GM12875 (cell line): ENCODE data around the gene PAX5.

Source experiments
- H3K4me3 ChIP-seq: one replicate; pipeline ENCODE4 v1.5.1; 2011; ENCODE audit warnings: low read depth, low read length, control low read depth
- TF ChIP-seq, protein P1 (sequence below): IDR thresholded peaks from 2 replicates; pipeline ENCODE4 v1.5.1; 2011; ENCODE audit warnings: low read depth, mild to moderate bottlenecking, control low read depth, inconsistent platforms, low read length, moderate library complexity, borderline replicate concordance; ENCODE audit not compliant: insufficient read depth

Gene PAX5

DNA sequence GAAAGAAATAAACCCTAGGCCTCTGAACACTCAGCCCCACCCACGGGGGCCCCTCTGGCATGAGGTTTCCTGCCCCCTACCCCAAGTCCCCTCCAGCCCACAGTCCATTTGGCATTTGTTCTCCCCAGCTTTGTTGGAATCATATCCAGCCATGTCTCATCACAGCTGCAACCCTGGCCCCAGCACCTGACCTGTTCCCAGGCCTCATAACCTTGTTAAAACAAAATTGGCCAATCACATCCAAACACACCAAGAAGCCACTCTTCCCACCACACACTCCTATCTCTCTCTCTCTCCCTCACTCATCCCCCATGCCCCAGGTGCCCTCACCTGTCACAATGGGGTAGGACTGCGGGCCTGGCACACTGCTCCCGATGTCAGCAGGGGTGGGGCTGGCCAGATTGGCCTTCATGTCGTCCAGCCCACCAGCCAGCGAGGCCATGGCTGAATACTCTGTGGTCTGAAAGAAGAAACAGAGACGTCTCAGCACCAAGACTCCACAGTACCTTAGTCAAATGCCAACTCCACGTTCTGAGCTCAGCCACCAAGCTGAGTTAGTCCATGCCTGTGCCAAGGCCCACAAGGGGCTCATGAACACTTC, 110.9 kb downstream of the PAX5 start:
- H3K4me3 ChIP-seq, result no peak overlapping the region
- TF ChIP-seq, protein P1, sequence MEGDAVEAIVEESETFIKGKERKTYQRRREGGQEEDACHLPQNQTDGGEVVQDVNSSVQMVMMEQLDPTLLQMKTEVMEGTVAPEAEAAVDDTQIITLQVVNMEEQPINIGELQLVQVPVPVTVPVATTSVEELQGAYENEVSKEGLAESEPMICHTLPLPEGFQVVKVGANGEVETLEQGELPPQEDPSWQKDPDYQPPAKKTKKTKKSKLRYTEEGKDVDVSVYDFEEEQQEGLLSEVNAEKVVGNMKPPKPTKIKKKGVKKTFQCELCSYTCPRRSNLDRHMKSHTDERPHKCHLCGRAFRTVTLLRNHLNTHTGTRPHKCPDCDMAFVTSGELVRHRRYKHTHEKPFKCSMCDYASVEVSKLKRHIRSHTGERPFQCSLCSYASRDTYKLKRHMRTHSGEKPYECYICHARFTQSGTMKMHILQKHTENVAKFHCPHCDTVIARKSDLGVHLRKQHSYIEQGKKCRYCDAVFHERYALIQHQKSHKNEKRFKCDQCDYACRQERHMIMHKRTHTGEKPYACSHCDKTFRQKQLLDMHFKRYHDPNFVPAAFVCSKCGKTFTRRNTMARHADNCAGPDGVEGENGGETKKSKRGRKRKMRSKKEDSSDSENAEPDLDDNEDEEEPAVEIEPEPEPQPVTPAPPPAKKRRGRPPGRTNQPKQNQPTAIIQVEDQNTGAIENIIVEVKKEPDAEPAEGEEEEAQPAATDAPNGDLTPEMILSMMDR, result no peak

DNA sequence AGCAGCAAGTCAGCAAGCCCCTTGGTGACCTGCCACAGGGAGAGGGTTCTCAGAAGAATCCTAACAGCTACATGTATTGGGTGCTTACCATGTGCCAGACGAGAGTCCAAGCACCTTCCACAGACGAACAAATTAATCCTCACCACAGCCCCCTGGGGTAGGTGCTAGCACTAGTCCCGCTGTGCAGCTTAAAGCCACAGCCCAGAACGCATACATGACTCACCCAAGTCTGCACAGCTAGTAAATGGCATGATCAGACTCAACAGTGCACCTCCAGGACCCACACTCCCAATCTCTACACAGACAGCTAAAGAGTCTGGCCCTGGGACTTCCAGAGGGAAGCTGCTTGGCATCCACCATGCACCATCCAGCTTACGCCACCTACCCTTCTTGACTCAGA, 111.5 kb downstream of the PAX5 start:
- no peak overlapping the region for H3K4me3 ChIP-seq
- TF ChIP-seq, protein P1, result no peak

DNA sequence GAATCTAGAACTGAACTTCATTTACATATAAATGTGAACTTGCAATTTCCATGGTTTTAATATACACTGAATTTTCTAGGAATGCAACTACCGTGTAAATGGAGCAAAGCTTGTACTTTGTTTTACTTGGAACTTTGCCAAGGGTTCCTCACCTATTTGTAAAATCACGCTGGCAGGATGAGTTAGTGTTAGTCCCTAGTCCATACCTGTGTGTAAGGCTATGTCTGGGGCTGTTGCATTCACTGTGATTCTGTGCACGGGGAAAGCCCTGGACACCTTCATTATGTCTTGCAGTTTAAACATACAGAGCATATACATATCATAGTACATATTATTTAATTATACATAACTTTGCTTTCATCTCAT, 119.9 kb downstream of the PAX5 start:
- H3K4me3 ChIP-seq, result no peak overlapping the region
- TF ChIP-seq, protein P1, result no peak

DNA sequence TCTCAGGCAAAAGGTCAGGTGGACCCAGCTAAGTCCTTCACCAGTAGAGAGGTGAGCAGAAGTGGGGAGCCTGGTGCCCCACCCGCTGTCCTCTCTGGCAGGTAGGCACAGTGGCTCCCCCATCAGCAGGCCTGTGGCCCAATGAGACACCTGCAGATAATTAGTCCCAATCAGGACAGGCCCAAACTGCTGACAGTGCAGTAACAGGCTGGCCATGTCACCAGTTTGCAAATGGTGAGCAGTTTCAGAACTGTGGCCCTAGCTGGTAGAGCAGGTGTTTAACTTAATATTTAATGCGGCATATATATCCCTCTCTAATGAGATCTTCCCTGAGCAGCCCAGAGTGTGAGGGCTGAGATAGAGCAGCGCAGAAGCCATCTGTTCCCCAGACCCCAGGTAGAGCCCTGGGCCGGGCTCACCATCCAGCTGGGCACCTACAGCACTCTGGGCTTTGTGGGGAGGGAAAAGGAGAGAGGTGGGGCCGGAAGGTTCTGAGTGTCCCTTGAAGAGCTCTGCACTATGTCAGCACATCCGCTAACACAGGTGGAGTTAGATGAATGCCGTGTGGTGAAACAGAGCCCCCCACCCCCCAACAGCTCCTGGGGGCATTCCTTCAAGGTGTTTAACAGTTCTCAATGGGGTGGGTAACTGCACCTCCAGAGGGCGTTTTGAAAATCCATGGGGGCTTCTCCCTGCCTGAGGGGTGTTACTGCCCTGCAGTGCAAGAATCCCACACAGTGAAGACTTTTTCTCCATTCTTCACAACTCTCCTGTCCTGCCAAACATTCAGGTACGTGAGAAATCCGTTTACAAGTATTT, 120.5 kb downstream of the PAX5 start:
- TF ChIP-seq, protein P1, result no peak
- H3K4me3 ChIP-seq, result no peak overlapping the region

DNA sequence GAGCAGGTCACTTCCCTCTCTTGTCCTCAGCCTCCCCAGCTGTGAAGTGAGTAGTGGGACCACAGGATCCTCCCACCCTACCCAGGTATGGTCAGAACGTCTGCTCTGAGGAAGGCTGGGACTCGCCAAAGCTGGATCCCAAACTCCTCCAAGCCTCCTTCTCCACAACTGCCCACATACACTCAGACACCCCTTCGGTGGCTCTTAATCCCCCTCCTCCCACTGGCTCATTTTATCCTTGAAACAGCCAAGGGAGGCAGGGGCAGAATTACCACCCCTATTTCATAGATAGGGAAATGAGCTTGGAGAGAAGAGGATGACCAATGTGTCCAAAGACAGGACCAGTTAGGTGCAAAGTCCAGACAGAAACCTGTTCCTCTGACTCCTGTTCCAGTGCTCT, 121.4 kb downstream of the PAX5 start:
- TF ChIP-seq, protein P1, result no peak

DNA sequence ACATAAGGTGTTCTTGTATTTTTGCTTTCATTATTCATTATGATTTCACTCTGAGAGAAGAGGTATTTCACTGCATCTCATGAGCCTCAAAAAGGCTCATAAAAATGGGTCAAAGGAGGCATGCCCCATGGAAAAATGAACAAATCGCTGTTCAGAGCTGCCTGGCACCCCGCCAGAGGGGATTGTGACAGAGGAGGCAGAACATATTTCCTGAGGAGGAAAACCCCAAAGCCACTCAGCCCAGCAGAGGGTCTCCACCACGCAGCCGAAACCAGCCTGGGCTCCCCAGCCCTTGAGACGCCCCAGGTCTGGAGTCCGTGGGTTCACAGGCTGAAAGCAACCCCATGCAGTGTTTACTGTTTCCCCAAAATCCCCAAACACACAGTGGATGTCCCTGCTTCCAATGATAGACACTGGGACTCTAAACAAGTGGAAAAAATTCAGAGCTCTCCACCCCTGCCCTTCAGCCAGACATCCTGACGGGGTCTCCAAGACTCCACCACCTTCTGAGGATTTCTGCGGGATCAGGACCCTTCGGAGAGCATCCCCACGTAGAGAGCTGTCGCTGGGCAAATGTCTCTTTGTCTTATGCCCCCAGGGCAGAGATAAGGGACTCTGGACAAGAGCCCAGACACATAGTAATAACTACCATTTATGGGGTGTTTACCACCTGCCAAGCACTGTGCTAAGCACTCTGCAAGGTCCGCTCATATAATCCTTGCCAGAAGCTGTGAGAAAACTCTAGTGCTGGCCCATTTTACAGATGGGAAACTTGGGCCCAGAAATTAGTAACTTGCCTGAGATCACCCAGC, 122.3 kb downstream of the PAX5 start:
- TF ChIP-seq, protein P1, result no peak
- H3K4me3 ChIP-seq, result no peak overlapping the region

More for the DNA sequence above, 121.4 kb downstream of the PAX5 start:
- H3K4me3 ChIP-seq, result no peak overlapping the region
